HG03342 (cell line): ENCODE data around the gene ST3GAL4.

Experiments used
- ATAC-seq: cut with Tn5 transposase; IDR thresholded peaks from one replicate; pipeline ENCODE4 v1.9.1; 2021; ENCODE audit warnings: mild to moderate bottlenecking, moderate library complexity; ENCODE audit not compliant: unreplicated experiment

ST3GAL4 gene

DNA sequence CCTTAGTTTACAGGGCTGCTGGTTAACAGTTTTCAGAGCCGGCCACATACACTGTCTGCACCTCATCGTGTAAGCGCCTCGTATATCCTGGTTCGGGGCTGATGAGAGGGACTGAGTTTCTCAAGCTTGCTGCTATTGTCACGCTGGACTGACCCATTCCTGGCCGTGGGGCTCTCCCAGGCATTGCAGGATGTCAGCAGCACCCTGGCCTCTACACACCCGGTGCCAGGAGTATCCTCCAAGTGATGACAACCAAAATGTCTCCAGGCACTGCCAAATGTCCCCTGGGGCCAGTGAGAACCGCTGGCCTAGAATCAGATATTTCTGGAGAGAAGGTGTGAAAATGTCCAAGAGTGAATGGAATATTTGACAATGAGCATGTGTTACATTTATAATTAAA lies 82.8 kb downstream of the ST3GAL4 start:
- ATAC-seq = no peak

DNA sequence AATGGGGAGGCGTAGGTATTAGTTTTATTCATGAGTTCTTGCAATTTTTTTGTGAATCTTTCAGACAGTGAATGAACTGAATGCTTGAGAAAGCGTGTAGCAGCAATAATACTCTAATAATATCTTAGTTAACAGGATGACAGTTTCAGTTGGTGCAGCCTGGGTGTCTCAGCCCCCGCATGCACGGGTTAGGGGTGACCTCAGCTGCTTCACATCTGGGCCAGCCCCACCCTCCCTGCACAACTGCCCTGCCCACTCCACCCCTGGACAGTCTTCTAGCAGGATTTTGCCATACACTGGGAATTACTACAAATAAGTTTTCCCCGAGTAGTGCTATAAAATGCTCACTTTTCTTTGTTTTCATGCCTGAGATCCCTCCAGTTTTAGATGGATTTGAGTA lies 83.2 kb downstream of the ST3GAL4 start:
- ATAC-seq = no peak

DNA sequence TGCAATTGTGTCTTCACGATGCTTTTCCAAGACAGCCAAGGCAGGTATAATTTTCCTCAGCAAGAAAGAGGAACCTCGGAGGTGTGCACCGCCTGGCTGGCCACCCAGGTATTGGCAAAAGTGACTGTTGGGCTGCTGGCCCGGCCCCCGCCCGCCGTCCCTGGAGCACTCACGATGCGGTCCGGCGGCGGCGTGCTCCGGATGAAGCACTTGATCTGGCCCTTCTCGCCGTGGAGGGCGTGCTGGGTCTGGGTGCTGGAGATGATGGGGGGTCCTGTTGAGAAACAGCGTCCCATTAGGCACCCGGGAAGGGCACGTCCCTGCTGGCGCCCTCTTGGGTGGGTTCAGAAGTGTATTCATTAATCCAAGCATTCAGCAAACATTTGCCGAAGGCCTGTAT lies 84.8 kb downstream of the ST3GAL4 start:
- no peak for ATAC-seq

DNA sequence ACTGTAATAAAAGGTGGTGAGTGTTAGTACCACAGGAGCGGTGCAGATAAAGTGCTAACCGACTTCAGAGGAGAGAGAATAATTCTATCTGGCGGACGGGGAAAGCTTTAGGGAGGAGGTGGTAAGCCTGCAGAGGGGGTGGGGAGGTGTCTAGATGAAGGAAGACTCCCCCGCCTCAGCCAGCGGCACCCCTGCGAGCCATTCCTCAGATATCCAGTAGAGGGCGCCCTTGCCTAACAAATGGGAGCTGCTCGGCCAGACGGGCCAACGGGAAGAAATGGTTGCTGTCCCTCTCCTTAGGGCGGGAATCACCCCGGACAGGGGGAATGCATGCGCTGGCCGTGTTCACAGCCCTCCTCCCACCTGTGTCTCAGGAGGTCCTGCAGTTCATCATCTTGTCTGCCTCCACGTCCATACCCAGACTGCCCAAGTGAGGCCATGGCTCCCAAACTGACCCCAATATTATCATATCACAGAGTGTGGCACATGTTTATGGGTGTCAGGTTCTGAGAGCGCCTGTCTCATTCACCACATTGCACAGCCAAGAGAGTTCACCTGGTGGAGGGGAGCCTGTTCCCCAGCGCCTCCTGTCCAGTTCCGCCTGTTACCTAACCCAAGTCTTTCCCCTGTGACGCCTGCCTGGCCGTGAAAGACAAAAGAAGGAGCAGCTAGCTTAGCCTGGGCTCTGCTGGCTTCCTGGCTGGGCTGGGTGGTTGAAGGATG lies 85.5 kb downstream of the ST3GAL4 start:
- peak; percentile 80 for ATAC-seq

DNA sequence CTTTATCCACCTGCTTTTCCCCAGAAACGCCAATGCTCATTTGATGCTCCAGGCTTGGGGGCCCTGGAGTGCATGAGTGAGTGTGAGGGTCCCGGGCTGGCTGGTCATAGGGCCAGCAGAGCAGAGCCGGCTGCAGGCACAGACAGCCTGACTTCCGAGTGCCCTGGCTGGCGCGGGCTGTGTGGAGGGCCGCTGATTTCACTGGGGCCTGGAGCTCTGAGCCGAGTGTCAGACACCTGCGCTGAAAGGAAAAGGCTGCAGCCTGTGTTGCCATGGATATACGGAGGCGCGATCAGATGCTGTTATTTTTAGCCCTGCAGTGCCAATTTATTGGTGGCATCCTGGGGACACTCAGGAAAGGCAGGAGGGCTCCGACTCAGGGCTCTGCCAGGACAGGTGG lies 87.6 kb downstream of the ST3GAL4 start:
- no peak for ATAC-seq

DNA sequence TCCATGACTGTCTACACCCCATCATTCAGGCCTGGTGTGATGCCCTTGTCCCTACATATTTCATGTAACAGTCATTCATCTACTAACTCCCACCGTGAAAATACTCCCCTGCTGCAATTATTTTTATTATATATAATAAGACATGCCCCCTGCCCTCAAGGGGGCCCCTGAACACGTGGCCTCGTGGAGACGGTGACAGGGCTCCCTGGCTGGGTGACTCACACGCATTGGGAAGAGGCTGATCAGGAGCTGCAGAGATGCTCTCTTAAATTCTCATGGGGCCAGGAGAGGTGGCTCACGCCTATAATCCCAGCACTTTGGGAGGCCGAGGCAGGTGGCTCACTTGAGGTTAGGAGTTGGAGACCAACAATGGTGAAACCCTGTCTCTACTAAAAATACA lies 88.6 kb downstream of the ST3GAL4 start:
- no peak for ATAC-seq

DNA sequence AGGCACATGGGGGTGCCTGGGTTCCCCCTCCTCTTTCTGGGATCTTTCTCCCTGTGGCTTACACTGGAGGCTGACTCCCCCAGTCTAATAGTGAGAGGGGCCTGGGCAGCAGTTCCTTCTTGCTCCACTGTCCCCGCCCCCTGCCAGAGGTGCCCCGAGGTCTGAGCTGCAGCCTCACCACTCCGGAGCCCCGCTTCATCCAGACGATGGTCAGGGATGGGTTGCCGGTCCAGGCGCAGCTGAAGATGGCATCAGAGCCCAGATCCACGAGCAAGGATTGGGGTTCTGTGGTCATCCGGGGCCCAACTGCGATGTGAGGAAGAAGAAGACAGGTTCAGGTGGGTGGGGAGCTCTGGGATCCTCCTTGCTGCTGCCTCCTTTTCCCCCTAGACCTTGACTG lies 91.1 kb downstream of the ST3GAL4 start:
- ATAC-seq = no peak

DNA sequence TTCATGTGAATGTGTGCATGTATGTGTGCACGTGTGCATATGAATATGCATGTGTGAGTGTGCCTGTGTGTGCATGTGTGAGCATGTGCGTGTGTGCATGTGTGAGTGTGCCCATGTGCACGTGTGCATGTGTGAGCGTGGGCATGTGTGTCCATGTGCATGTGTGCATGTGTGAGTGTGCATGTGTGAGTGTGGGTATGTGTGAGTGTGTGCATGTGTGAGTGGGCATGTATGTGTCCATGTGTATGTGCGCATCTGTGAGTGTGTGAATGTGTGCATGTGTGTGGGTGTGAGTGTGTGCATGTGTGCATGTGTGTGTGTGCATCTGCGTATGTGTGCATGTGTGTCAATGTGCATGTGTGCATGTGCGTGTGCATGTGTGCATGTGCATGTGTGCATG lies 94.7 kb downstream of the ST3GAL4 start:
- no peak for ATAC-seq

DNA sequence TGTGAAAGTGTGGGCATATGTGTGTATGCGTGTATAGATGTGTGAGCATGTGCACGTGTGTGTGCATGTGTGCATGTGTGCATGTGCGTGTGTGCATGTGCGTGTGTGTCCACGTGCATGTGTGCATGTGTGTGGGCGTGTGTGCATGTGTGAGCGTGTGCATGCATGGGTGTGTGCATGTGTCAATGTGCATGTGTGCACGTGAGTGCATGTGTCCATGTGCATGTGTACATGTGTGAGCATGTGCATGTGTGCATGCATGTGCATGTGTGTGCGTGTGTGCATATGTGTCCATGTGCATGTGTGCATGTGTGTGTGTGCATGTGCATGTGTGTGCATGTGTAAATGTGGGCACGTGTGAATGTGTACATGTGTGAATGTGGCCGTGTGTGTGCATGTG lies 95.3 kb downstream of the ST3GAL4 start:
- no peak for ATAC-seq

DNA sequence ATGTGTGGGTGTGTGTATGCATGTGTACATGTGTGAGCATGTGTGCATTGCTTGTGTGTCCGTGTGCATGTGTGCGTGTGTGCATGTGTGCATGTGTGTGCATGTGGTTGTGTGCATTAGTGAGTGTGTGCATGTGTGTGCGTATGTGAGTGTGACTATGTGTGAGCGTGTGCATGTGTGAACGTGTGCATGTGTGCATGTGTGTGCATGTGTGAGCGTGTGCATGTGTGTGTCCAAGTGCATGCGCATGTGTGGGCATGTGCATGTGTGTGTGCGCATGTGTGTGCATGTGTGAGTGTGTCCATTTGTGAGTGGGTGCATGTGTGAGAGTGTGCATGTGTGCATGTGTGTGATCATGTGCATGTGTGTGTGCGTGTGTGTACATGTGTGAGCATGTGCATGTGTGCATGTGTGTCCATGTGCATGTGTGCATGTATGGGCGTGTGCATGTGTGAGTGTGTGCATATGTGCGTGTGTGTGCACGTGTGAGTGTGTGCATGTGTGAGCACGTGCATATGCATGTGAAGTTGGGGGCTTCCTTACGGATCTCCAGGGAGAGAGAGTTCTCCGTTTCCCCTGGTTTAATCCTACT lies 95.8 kb downstream of the ST3GAL4 start:
- no peak for ATAC-seq

DNA sequence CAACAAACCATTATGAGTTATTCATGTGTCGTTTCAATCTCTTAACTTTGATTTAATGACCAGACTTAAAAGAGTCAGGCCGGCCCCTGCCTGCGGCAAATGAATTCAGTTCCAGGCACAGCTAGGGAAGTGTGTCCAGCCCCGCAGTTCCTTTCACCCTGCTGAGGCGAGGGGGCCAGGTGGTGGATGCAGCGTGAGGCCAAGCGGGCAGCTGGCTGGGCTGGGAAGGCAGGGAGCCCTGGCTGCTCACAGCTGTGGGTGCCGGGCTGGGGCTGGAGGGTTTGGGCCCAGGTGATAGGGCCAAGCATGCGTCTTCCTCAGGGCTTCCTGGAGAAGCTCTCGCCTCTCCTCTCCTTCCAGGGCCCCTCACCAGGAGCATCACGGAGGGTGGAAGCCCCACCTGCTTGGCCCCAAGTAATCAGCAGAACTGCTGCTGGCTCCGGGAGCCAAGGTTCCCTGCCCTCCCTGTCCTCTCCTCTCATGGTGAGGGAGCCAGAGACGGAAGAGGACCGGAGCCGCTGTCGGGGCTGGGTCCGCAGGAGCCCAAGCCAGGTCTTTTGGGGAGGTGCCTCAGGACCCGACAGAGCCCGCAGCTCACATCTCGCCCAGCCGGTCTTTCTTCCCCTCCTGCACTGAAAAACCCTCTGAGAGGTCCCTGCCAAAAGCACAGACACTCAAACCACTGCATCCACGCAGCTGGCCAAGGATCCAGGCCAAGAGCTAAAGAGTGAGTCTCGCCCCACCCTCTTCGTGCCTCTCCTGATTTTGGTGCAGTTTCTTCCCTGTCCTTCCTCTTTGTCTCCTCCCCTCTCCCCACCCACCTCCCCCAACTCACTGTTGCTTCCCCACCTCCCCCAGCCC lies 97.0 kb downstream of the ST3GAL4 start:
- ATAC-seq = no peak

DNA sequence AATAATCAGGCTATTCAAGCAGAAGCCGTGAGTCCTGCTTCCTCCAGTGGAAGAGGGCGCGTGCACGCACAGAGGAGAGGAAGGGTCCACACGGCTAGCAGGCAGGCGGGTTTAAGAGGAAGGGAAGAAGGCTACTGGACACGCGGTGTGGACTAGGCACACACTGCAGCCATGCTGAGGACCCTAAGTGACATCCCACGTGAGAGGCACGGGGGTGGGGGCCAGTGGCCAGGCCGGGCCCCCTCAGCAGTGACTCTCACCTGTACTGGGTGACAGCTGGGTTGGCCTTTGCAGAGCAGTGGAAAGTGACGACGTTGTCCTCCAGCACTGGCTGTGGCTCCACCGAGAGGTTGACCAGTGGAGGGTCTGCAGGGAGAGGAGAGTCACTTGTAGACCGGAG lies 100.6 kb downstream of the ST3GAL4 start:
- no peak for ATAC-seq

DNA sequence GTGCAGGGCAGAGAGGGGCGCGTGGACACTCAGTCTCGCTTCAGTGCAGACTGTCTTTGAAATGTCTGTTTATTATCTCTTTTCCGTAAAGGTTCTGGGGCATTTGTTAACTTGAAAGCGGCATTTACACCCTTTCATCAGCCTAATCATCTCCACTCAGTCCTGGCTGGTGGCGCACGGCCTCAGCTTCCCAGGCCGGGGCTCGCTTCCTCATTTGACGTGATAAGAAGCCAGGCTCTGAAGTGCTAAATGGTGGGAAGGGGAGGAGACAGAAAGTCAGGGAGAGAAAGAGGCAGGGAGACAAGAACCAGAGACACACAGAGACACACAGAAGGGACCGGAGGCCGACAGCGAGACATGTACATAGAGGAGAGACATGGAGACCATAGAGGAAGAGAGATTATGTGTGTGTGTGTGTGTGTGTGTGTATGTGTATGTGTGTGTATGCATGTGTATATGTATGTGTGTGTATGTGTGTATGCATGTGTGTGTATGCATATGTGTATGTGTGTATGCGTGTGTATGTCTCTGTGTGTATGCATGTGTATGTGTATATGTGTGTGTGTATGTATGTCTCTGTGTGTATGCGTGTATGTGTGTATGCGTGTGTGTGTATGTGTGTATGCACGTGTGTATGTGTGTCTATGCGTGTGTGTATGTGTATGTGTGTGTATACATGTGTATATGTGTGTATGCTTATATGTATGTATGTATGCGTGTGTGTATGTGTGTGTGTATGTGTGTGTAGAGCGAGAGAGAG lies 101.5 kb downstream of the ST3GAL4 start:
- no peak for ATAC-seq

DNA sequence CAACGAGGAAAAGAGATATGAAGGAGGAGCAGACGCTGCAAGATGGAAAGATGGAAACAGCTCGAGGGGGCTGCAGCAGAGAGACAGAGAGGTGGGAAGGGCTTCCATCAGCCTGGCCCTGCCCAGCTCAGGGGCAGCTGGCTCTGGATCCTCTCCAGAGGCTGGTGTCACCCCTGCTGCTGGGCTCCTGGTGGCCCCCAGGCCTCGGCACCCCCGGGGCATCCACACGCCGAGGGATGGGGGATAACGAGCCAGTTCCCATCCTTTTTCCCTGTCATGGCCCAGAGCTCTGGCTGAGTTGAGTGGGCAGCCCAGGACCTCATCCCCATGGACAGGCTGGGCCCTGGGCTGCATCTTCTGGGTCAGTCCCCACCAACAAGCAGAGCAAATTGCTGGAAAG lies 102.3 kb downstream of the ST3GAL4 start:
- ATAC-seq = no peak

DNA sequence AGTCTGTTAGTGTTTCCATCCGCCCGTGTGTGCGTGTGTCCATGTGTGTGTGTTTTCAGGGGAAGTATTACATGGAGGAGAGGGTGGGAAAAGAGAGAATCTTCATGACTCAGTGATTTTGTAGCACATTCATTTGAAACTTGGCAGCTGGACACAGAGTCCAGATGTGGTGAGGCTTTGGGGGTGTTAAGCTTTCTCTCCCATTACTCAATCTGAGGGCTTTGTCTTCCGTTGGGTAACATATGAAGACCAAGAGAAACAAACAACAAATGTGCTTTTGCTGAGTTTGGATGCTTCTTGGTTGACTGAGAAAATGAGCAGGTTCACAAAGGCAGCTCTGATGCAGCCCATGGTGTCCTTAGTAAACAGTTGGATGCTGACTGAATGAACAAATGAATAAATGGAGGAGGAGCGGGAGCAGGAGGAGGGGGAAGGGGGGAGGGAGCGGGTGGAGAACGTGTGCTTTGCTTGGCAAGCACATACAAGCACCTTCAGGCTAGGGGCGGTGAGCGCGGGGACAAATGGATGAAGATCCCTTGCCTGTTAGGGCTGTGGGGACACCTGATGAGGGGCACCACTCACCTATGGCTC lies 104.3 kb downstream of the ST3GAL4 start:
- ATAC-seq = no peak

DNA sequence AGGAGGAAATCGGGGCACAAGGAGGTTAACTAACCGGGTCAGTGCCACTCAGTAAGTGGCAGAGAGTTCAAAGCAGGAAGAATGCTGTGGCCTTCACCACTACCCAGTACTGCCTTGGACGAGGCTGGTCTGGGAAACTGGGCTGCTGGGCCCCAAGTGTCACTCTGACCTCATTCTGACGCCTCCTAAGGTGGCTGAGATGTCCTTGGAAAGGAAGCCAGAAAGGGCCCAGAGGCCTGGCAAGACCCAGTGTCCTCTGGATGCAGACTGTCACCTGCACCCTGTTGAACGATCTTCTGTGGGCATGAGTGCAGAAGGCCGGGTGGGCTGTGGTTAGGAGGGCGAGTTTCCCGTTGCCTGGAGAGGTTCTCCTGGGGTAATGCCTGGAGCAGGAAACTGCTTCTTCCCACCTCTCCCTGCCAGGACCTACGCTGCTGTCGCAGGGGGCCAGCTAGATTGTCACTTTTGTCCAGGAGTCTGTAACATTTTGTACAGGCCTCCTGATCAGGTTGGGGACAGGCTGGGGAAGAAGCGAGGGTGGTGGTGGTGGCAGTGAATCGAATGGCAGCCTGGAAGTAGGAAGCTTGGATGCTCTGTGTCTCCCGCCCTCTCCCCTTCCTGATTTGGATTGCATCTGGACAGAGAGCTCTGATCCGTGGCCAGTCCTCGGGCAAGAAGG lies 105.1 kb downstream of the ST3GAL4 start:
- ATAC-seq = no peak

DNA sequence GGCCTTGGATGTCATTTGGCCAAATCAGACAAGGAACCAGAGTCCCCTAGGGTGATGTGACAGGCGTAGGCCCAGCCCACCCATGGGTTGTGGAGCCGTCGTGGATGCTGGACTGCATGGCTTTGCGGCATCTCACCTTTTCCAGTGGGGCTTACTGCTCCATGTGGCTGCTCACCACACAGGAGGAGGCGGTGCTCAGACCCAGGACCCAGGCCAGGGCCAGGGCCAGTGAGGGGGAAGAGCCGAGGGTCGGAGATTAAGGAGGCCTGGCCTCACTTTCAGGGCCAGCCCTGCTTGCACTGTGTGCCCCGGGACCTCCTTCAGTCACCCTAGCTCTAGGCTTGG lies 105.6 kb downstream of the ST3GAL4 start:
- no peak for ATAC-seq

DNA sequence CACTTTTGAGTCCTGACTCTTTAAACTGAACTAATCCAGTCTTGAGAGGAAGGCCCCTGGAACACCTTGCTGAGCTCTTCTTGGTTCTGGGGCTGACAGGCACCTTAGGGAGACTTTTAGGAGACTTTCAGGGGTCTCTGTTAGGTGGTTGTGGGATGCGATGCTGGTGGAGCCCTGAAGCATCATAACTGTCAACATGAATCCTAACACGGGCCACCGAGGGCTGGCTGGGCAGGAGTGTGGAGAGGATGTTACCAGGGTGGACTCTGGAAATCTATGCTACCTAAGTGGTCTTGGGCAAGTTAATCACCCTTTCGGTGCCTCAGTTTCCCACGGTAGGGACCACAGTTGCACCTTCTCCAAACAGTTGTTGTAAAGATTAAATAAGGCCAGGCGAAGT lies 106.5 kb downstream of the ST3GAL4 start:
- no peak for ATAC-seq

DNA sequence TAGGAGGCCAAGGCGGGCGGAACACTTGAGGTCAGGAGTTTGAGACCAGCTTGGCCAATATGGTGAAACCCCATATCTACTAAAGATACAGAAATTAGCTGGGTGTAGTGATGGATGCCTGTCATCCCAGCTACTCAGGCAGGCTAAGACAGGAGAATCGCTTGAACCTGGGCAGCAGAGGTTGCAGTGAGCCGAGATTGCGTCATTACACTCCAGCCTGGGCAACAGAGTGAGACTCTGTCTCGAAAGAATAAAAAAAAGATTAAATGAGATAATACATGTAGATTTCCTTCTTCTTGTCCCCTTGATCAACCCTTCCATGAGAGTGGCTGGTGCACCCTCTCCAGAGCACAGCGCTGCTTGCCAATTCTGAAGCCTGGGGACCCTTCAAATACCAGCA lies 106.9 kb downstream of the ST3GAL4 start:
- ATAC-seq = no peak
